Measurements from ENCODE around the gene CDH23. TPM values are rescaled to one million over a fixed set of nuclear protein-coding genes. Genes with fewer than 3 reads are reported as not detected.

Gene CDH23
- total RNA-seq, 4 donors from 2014 or later = 0.57 to 5.9 (median 1.0) TPM

DNA sequence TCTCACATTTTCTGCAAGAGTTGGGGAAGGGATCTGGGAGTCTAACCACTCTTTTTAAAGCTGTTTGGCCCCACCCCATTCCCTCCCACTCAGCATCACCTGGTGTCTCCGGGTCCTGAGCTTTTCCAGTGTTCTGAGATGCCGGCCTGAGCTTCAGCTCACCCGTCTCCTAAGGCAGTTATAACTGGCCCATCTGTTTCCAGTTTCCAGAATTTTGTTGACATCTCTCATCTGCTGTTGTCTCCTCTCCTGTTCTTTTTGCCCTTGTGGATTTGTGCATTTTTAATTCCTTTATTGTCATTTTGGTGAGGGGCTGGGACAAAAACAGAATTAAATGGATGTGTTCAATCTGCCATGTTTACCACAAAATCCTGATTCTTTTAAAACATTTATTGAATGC is 162.3 kb downstream of the CDH23 start:
- WGBS, 2 donors = 66 to 77% methylated on average over 3 of the region's 3 CpGs
- Histone ChIP-seq H3K4me3 (no peak overlapping the region), H3K36me3 (no peaks in the 10 kb centered on the region), H3K9me3 (no peaks in the 10 kb centered on the region), H3K27ac (no peak overlapping the region), H3K4me1 (no peaks in the 10 kb centered on the region), H3K27me3 (peaks cover 0 to 12% (median 0%) of the 10 kb centered on the region in 4 donors)
- TF ChIP-seq POLR2A (IDR thresholded peaks at IDR 0.05) = no peak
- TF ChIP-seq, protein P1, sequence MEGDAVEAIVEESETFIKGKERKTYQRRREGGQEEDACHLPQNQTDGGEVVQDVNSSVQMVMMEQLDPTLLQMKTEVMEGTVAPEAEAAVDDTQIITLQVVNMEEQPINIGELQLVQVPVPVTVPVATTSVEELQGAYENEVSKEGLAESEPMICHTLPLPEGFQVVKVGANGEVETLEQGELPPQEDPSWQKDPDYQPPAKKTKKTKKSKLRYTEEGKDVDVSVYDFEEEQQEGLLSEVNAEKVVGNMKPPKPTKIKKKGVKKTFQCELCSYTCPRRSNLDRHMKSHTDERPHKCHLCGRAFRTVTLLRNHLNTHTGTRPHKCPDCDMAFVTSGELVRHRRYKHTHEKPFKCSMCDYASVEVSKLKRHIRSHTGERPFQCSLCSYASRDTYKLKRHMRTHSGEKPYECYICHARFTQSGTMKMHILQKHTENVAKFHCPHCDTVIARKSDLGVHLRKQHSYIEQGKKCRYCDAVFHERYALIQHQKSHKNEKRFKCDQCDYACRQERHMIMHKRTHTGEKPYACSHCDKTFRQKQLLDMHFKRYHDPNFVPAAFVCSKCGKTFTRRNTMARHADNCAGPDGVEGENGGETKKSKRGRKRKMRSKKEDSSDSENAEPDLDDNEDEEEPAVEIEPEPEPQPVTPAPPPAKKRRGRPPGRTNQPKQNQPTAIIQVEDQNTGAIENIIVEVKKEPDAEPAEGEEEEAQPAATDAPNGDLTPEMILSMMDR (IDR thresholded peaks at IDR 0.05) = no peak
- no peak for DNase-seq
- intact Hi-C loops (cut with DNase I) = no loop called here

DNA sequence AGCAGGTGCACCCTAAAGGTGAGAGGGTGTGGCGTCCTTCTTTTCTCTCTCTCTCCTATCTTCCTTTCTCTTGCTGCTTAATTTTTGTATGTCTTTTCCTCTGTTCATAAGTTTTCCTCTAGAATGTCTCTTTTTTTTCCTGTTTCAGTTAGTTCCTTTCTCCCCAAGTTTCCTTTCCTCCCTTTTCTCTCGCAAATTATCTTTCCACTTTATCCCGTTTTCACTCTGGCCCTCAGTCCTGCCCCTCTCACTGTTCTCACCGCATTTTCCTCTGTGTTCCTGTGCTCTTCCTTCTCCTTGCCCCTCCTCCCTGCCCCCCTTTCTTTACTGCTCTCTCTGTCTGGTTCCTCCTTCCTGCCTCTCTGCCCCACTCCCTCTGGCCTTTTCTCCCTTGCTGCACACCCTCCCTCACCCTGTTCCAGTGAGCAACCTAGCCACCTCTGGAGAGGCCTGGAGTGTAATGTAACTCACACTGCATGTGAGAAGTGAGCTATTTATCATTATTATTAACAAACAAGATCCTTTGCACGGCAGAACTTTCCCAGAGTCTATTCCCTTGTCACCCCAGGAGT is 164.4 kb downstream of the CDH23 start:
- H3K27ac ChIP-seq = no peak overlapping the region
- peaks cover 0 to 12% (median 0%) of the 10 kb centered on the region in 4 donors for H3K27me3 ChIP-seq
- TF ChIP-seq POLR2A (IDR thresholded peaks at IDR 0.05) = no peak
- TF ChIP-seq, protein P1 (IDR thresholded peaks at IDR 0.05) = no peak
- H3K4me1 ChIP-seq = no peaks in the 10 kb centered on the region
- no peaks in the 10 kb centered on the region for H3K36me3 ChIP-seq
- no peak overlapping the region for H3K4me3 ChIP-seq
- DNase-seq = no peak
- whole genome bisulfite sequencing, 2 donors = 33 to 43% methylated on average over 5 of the region's 5 CpGs
- intact Hi-C loops (cut with DNase I) = loop anchor here (5.0 kb wide), 1 partner anchor 164 kb away; the partner anchor contains the start of gene CDH23
- no peaks in the 10 kb centered on the region for H3K9me3 ChIP-seq

DNA sequence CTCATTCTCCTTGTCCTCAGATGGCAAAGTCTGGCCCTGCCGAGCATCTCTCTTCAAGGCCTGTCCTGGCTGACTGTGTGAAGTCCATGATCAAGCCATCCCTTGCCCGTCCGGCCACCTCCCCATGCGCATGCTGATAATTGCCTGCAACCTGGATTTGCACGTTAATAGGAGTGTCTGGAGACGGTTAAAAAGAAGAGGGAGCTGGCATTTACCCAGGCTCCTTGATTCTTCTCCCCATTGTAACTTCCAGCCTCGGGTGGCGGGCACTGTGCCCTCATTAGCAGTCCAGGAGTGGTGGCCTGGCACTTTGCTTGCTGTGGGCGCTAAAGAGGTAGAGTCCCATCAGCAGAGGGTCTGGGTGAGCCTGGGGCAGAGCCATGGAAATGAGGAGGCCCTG is 165.5 kb downstream of the CDH23 start:
- no peaks in the 10 kb centered on the region for H3K36me3 ChIP-seq
- H3K9me3 ChIP-seq = no peaks in the 10 kb centered on the region
- WGBS, 2 donors = 61 to 80% methylated on average over 6 to 7 of the region's 9 CpGs
- peaks cover 0 to 12% (median 0%) of the 10 kb centered on the region in 4 donors for H3K27me3 ChIP-seq
- H3K4me1 ChIP-seq = no peaks in the 10 kb centered on the region
- H3K27ac ChIP-seq = no peak overlapping the region
- intact Hi-C loops (cut with DNase I) = loop anchor here (5.0 kb wide), 1 partner anchor 165 kb away; the partner anchor contains the start of gene CDH23
- no peak for DNase-seq
- H3K4me3 ChIP-seq = no peak overlapping the region
- no peak for TF ChIP-seq POLR2A (IDR thresholded peaks at IDR 0.05)
- TF ChIP-seq, protein P1 (IDR thresholded peaks at IDR 0.05) = no peak

DNA sequence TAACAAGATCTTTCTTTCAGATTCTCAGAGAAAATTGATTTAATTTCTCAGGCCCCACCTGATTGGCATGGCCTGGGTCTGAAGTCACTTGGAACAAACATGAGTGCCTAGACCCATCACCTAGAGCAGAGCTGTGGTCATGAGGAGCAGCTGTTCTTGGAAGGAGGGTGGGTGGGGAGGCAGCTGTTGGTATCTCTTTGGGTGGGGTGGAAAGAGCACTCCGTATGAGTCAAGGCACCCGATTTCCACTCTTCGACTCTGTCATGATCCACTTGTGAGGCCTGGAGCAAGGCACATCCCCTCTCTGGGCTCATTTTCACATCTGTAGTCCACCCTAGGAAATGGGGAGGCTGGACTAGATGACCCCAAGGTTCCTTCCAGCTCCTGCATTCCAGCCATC is 166.2 kb downstream of the CDH23 start:
- intact Hi-C loops (cut with DNase I) = loop anchor here (5.0 kb wide), 1 partner anchor 166 kb away; the partner anchor contains the start of gene CDH23
- H3K27ac ChIP-seq = no peak overlapping the region
- H3K36me3 ChIP-seq = no peaks in the 10 kb centered on the region
- WGBS, 2 donors = 80 to 87% methylated on average over 1 to 3 of the region's 3 CpGs
- peaks cover 0 to 12% (median 0%) of the 10 kb centered on the region in 4 donors for H3K27me3 ChIP-seq
- no peaks in the 10 kb centered on the region for H3K9me3 ChIP-seq
- DNase-seq = no peak
- no peak overlapping the region for H3K4me3 ChIP-seq
- TF ChIP-seq POLR2A (IDR thresholded peaks at IDR 0.05) = no peak
- TF ChIP-seq, protein P1 (IDR thresholded peaks at IDR 0.05) = no peak
- no peaks in the 10 kb centered on the region for H3K4me1 ChIP-seq

DNA sequence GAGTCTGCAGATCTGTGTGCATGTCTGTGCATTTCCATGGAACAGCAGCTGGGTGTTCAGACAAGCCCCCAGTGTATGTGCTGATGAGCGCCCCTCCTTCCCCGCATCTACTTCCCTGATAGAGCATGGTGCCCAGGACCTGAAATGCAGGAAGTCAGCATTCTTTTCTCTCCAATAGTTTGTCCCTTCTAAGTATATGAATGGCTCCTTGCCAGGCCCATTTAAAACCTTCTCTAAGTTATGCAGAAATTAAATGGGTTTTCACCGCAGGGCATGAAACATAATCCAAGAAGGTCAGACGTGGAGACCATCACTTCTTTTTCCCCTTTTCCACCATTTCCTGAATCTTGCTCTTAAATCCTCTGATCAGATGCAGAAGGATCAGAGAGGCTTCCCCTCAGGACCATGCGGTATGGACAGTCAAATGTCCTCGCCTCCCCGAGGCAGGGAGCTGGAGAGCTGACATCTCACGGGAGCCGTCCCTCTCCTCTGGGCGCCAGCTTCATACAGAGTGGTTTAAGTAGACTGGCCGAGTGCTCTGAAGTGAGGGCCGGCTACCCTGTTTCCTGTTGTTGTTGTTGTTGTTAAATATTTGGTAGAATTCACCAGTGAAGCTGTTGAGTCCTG is 167.6 kb downstream of the CDH23 start:
- DNase-seq = no peak
- Histone ChIP-seq H3K4me3 (no peak overlapping the region), H3K9me3 (no peaks in the 10 kb centered on the region), H3K4me1 (no peaks in the 10 kb centered on the region), H3K27me3 (peaks cover 0 to 12% (median 0%) of the 10 kb centered on the region in 4 donors), H3K36me3 (no peaks in the 10 kb centered on the region), H3K27ac (no peak overlapping the region)
- intact Hi-C loops (cut with DNase I) = loop anchor here (5.0 kb wide), 1 partner anchor 167 kb away; the partner anchor contains the start of gene CDH23
- WGBS, 2 donors = 47 to 50% methylated on average over 12 of the region's 12 CpGs
- no peak for TF ChIP-seq POLR2A (IDR thresholded peaks at IDR 0.05)
- TF ChIP-seq, protein P1 (IDR thresholded peaks at IDR 0.05) = no peak
